GM21360 (cell line): ENCODE results near the gene HAP1.
"Not testable (repeated sequence)": the region's sequence is repeated elsewhere in the genome, so short reads cannot be mapped to it uniquely, and the experiment has no call there.

ENCODE experiments used
- ATAC-seq: cut with Tn5 transposase; IDR thresholded peaks from one replicate; pipeline ENCODE4 v1.9.1; 2021; ENCODE audit warnings: mild to moderate bottlenecking, moderate library complexity; ENCODE audit not compliant: unreplicated experiment

Gene HAP1

GRCh38 chr17:41692722-41693521, 41.5 kb downstream of the HAP1 start:
- no peak for ATAC-seq

GRCh38 chr17:41691031-41691777, 43.2 kb downstream of the HAP1 start:
- no peak for ATAC-seq

GRCh38 chr17:41690497-41690896, 43.9 kb downstream of the HAP1 start:
- no peak for ATAC-seq

- no peak for ATAC-seq
These were observed 44.7 kb downstream of the HAP1 start for GRCh38 chr17:41689497-41690299.

GRCh38 chr17:41688641-41689496, 45.6 kb downstream of the HAP1 start, which contains the start of gene EIF1:
Gene EIF1 (plus strand): TSS chr17:41688885. CDS start chr17:41689039, 154 bp downstream.
- peak; percentile 69 for ATAC-seq

- no peak for ATAC-seq
These were observed 46.4 kb downstream of the HAP1 start for GRCh38 chr17:41687828-41688640.

- ATAC-seq = no peak
These were observed 48.2 kb downstream of the HAP1 start for GRCh38 chr17:41686281-41686680.

- ATAC-seq = not testable (repeated sequence)
These were observed 48.7 kb downstream of the HAP1 start for GRCh38 chr17:41685753-41686152.

GRCh38 chr17:41684035-41684434, 50.4 kb downstream of the HAP1 start:
- no peak for ATAC-seq

- ATAC-seq = no peak
These were observed 50.9 kb downstream of the HAP1 start for GRCh38 chr17:41683441-41684007.

GRCh38 chr17:41682631-41683030, 51.8 kb downstream of the HAP1 start:
- no peak for ATAC-seq

- no peak for ATAC-seq
These were observed 52.7 kb downstream of the HAP1 start for GRCh38 chr17:41681776-41682175.

GRCh38 chr17:41680426-41681040, 53.9 kb downstream of the HAP1 start:
- ATAC-seq = no peak

GRCh38 chr17:41679740-41680425, 54.6 kb downstream of the HAP1 start:
- ATAC-seq = no peak

GRCh38 chr17:41678907-41679739, 55.3 kb downstream of the HAP1 start:
- peak; percentile 61 for ATAC-seq

- peak; percentile 20 for ATAC-seq
These were observed 56.0 kb downstream of the HAP1 start for GRCh38 chr17:41678411-41678906.

GRCh38 chr17:41676058-41676419, 58.4 kb downstream of the HAP1 start:
- ATAC-seq = no peak
